ENCODE results near the gene CHD5.

CHD5 gene

DNA sequence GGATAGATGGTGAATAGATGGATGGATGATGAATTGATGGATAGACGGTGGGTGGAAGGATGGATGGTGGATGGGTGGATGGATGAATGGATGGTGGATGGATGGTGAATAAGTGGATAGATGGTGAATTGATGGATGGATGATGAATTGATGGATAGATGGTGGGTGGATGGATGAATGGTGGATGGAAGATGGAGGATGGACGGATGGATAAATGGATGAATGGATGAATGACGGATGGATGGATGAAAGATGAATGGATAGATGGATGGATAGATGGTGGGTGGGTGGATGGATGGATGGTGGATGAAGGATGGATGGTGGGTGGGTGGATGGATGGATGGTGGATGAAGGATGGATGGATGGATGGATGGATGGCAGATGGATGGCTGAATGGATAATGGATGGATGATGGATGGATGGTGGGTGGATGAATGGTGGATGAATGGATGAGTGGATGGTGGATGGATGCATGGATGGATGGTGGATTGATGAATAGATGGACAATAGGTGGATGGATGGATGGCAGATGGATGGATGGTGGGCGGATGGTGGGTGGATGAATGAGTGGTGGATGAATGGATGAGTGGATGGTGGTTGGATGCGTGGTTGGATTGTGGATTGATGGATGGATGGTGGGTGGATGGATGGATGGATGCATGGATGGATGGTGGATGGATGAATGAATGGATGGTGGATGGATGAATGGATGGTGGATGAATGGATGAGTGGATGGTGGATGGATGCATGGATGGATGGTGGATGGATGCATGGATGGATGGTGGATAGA, 5.3 kb downstream of the CHD5 start:
- no peak for DNase-seq (ENCODE audit: low read depth in 3 of 3)

GRCh38 chr1:6172549-6172948, 7.6 kb downstream of the CHD5 start:
- DNase-seq (ENCODE audit: low read depth in 3 of 3) = no peak

- no peak for DNase-seq (ENCODE audit: low read depth in 3 of 3)
Observed at GRCh38 chr1:6171548-6172124, 8.5 kb downstream of the CHD5 start.

DNA sequence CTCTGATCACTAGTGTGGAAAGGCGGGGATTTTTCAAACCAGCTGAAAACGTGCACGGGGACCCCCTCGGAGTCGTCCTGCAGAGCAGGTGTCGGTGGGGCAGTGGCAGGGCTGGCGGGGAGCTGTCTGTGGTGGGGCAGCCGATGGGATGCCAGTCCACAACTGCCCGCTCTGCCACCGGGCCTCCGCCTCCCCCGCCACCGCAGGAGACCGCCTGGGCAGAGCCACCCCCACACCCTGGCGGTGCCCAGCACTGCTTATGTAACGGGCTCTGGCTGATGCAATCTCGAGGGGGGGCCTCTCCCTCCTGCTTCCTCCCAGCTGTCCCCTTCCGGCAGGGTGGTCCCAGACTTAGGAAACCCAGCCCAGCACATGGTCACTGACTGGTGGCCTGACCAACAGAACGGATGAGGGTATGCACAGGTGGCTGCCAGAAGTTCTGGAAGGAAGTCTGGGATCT, 9.3 kb downstream of the CHD5 start:
- no peak for DNase-seq (ENCODE audit: low read depth in 3 of 3)

- DNase-seq (ENCODE audit: low read depth in 3 of 3) = no peak
Observed at GRCh38 chr1:6170116-6170741, 9.9 kb downstream of the CHD5 start.

DNA sequence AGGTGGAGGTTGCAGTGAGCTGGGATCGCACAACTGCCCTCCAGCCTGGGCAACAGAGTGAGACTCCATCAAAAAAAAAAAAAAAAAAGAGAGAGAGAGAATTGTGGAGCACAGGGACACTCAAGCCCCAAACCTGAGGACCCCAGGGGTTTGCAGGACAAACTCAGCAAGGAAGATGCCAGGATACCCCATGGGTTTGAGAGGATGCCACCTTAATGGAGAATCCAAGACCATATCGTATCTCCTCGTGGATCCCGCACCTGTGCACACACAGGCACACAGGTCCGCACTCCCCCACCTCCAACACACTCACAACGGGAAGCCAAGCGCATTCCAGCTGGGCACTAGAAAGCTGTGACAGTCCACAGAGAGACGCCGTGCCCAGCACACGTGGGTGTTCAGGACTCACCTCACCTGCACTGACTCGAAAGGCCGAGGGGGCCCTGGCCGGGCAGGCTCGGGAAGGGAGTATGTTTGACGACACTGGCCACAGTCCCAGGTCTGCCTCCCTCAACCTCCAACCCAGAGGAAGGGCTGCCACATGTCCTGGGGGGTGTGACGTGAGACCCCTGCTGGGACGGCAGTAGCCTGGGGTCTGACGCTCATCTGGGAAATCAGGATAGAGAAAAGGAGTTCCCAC, 11.1 kb downstream of the CHD5 start:
- no peak for DNase-seq (ENCODE audit: low read depth in 3 of 3)

- DNase-seq (ENCODE audit: low read depth in 3 of 3) = no peak
Observed at GRCh38 chr1:6167391-6168303, 12.5 kb downstream of the CHD5 start.

- DNase-seq (ENCODE audit: low read depth in 3 of 3) = no peak
Observed at GRCh38 chr1:6166655-6167390, 13.3 kb downstream of the CHD5 start.

DNA sequence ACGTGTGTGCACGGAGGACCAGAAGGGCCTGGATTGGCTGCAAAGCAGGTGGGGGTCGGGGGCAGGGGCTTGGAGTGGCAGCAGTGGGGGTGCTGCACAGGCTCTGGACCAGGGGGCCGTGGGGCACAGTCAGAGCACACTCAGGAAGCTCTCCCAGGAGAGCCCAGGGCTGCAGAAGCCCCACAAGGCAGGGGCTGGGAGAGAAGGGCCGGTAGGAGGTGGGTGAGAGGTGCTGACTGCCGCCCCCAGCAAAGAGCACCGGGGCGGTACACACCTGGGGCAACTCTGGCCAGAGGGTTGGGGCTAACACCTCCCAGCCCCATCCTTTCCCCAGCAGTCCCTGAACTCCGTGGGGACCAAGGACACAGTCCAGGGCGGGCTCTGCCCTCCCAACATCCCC, 13.9 kb downstream of the CHD5 start:
- DNase-seq (ENCODE audit: low read depth in 3 of 3) = no peak

DNA sequence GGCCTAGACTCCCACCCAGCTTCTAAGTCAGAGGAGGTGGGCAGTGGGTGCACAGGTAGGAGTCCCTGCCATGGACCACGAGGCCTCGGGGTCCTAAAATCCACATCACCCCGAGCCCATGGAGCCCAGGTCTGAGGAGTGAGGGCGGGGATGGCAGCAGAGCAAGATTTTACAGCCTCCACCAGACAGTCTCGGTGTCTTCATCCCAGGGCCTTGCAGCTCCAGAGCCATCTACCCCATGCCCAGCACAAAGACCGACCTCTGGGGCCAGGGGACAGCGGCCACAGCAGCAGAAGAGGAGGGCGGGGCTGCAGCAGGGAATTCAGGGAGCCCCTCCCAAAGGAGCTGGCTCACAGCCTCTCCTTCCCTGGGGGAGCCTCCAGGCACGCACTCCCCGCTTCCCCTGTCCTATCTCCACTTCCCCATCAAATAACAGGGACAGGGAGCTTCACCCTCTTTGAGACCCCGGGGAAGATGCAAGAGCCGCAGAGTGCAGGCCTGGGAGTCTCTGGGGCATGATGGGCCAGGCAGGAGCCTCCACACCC, 14.6 kb downstream of the CHD5 start:
- no peak for DNase-seq (ENCODE audit: low read depth in 3 of 3)

GRCh38 chr1:6165027-6165426, 15.1 kb downstream of the CHD5 start:
- no peak for DNase-seq (ENCODE audit: low read depth in 3 of 3)

DNA sequence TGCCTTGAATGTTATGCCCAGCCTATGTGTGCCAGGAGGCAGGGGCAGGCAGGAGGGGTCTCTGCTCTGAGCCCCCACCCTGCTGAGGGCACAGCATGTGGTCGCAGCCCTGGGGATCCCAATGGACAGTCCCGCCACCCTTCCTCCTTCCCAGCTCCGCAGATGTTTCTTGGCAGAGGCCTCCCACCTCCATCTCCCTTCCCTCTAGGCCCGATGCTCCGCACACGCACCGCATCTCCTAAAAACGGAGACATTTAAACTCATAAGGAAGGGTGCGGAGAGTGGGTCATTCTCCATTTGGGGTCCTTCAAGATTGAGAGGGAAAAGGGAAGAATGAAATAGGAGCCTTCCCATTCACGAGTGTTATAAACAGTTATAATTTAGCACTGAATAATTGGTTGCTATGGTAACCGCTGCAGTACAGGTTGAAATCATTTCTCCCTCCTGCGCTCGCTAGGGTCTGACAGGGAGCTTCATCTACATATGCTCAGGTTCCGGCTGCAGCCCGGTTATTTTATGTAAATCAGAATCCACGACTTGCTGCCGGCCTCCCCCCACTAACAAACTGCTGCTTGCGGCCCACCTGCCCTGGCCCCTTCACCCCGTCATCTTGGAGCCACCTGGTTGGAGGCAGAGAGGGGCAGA, 16.0 kb downstream of the CHD5 start:
- DNase-seq (ENCODE audit: low read depth in 3 of 3) = no peak

- no peak for DNase-seq (ENCODE audit: low read depth in 3 of 3)
Observed at GRCh38 chr1:6163191-6163972, 16.7 kb downstream of the CHD5 start.

DNA sequence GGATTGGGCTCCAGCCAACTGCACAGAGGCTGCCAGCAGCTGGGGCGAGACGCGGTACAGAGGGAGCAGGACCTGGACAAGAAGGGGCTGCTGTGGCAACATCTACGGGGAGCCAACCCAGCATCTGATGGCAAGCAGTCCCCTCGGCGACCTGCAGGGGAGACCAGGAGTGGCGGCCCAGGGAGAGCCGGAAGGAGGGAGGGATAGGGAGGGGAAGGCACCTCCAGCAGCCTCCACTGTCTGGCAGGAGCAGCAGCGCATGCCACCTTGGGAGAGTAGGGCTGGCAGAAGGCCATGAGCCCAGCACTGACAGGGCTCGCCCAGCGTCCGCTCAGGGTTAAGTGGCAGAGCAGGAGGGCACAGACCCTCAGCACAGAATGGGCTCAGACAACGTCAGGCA, 17.3 kb downstream of the CHD5 start:
- DNase-seq (ENCODE audit: low read depth in 3 of 3) = no peak

- DNase-seq (ENCODE audit: low read depth in 3 of 3) = no peak
Observed at GRCh38 chr1:6162341-6162740, 17.8 kb downstream of the CHD5 start.

DNA sequence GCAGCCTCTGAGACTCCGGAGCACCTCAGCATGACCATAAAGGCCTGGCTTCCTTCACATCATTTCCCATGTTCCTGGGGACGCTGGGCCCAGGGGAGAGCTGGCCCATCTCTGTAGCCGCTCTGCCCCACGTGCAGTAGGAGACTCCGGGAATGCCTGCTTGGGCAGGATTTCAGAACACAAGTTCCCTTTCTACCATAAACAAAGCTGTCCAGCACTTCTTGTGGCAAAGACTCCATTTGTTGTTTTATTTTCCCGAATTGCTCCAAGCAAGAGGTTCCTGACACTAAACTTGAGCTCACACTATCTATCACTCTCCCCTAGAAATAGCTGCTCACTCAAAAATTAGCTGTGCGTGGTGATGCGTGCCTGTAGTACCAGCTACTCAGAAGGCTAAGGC, 21.9 kb downstream of the CHD5 start:
- DNase-seq (ENCODE audit: low read depth in 3 of 3) = no peak

DNA sequence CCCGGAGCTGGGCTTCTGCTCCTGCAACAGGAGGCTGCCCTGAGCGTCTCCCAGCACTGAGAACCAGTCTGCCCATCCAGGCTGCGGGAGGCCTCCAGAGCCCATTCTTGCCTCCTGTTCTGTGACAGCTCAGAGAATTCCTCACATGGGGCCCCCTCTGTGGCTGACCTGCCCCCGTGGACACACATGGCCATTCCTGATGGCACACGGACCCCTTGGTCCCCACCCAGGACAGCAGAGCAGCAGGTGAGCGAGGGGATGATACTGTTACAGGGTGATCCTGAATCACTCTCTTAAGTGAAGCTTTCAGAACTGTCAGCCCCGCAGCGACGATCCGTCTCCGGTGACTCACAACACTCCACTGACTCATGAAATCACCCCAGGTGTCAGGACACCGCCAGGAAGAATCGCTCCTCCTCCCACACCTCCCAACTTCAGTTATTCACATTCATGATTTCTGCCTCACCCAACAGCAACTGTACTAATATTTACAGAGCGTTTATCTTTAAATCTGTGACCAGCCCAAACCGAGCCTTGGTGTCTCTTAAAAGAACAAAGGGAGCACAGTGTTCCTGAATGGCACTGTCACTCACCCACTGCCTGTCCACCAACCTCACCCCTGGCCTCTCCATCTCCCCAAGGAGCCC, 22.5 kb downstream of the CHD5 start:
- peak; percentile 6 to 62 (median 33) for DNase-seq (ENCODE audit: low read depth in 3 of 3)

GRCh38 chr1:6157132-6157527, 23.0 kb downstream of the CHD5 start:
- no peak for DNase-seq (ENCODE audit: low read depth in 3 of 3)
